HG02884 (cell line): Measurements from ENCODE around the gene TMEM214.

ENCODE experiments used
- ATAC-seq: cut with Tn5 transposase; IDR thresholded peaks from one replicate; pipeline ENCODE4 v1.9.1; 2021; ENCODE audit warnings: mild to moderate bottlenecking, moderate library complexity; ENCODE audit not compliant: unreplicated experiment

TMEM214 gene, protein sequence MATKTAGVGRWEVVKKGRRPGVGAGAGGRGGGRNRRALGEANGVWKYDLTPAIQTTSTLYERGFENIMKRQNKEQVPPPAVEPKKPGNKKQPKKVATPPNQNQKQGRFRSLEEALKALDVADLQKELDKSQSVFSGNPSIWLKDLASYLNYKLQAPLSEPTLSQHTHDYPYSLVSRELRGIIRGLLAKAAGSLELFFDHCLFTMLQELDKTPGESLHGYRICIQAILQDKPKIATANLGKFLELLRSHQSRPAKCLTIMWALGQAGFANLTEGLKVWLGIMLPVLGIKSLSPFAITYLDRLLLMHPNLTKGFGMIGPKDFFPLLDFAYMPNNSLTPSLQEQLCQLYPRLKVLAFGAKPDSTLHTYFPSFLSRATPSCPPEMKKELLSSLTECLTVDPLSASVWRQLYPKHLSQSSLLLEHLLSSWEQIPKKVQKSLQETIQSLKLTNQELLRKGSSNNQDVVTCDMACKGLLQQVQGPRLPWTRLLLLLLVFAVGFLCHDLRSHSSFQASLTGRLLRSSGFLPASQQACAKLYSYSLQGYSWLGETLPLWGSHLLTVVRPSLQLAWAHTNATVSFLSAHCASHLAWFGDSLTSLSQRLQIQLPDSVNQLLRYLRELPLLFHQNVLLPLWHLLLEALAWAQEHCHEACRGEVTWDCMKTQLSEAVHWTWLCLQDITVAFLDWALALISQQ

DNA sequence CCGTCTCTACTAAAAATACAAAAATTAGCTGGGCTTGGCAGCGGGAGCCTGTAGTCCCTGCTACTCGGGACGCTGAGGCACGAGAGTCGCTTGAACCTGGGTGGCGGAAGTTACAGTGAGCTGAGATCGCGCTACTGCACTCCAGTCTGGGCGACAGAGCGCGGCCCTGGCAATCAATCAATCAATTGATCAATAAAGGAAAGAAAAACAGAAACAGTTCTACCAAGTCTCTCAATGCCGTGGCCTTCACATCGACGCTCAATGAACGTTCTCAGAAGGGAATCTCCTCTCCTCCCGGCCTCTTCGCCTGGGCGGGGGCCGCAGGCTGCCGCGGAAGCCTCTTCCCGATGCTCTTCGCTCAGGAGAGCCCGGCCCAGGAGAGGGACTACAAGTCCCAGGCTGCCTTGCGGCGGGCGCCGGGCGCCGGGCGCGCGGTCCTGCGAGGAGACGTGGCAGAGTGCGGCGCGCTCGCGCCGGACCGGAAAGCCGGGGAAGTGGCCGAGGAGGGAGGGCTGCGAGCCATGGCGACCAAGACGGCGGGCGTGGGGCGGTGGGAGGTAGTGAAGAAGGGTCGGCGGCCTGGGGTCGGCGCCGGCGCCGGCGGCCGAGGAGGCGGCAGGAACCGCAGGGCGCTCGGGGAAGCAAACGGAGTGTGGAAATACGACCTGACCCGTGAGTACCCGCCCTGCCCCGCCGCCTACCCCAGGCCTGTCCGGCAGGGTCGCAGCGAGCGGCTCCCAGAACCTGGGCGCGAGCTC is at the start of gene TMEM214:
TMEM214 (plus strand) TSS at position 471 of the 758 bp plus-strand sequence; CDS start at position 522, 51 bp downstream.
- ATAC-seq, result peak; percentile 95

DNA sequence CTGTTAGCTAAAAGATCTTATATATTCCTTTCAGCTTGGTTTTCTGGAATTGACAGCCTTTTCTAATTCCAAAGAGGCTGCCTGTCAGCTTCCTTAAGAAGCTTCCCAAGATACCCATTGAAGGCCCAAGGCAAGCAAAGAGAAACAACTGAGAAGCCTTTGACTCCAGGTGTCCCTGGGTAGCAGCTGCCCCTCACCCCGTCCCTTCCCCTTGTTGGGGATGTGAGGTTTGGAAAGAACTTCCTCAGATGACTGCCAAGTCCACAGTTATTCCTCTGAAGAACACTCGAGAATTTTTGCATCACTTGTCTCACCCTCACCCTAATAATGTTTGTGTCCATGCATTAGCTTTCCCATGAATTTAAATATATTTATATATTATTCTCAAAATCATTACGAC is 49.0 kb upstream of the TMEM214 start:
- ATAC-seq, result no peak

DNA sequence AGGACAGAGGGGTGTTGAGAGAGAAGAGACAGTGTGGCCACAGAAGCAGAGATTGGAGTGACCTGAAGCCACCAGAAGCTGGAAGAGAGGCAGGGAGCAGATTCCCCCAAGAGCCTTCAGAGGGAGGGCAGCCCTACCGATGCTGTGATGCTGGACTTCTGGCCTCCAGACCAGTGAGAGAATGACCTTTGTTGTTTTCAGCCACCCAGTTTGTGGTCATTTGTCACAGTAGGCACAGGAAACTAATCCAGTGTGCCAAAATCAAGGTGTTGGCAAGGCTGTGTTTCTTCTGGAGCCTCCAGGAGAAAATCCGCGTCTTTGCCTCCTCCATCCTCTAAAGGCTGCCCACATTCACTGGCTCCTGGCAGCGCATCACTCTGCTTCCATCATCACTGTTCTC is 47.0 kb upstream of the TMEM214 start:
- no peak for ATAC-seq

DNA sequence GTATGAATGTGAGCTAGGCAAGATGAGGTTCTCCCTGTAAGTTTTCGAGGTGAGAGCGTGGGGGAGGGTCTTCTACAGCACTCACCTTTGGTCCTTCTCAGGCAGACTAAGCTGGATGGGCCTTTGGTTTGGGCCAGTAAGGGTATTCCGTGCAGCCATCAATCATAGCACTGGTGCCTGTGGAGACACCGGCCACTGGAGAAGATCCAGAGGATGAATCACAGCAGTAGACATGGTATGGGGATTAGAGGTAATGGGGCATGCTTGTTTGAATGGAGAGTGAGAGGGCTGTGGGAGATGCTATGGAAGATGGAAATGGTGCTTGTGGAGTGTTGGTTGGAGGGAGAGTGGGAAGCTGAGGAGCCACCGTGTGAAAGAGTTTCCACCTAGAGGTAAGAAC is 46.2 kb upstream of the TMEM214 start:
- no peak for ATAC-seq

DNA sequence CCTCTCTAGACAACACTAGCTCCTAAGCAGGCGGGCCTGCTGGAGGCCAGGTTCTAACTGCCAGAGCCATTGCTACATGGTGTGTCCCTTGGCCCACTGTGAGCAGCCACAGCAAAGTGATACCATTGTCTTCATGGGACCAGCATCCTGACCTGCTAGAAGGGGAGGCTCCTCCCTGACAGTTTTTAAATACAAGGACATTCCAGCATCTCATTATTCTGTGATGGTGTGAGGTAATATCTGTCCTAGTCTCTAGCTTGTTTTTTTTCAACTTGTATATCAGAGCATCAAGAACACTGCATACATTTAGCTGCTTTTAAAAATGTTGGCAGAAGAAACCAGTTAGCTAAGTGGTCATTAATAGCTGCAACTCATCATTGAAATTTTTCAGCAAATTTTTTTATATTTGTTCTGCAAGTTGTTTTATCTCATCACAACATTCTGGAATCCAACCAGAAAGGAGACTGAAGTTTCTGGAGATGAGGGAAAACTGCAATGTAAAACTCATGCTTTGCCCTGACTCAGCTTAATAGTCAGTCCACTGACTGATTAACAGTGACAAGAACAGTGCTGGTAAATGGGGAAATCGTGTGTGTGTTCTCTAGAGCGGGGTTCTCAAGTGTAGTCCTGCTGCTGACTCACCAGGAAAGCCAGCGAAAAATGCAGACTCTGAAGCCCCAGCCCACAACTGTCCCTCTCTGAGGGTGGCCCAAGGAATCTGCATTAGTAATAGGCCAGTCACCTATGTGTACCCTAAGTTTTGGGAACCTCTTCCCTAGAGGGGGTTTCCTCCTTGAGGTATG is 44.5 kb upstream of the TMEM214 start:
- no peak for ATAC-seq

DNA sequence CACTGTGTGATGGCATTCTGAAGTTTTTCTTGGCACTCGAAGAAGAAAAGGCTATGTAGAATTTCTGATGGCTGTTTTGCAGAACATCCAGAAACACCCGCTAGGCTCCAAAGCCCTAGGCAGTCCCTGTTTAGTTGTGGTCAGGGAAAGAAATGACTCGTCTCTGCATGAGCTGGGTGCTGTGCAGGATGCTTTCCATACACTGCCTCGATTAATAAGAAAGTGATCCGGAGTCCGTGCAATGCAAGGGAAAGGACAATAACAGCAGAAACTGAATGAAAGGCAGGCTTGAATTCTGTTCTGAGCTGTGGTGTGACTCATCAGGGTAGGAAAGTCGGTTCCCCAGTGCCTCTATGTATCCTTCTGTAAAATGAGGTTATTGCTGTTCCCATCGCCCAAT is 43.6 kb upstream of the TMEM214 start:
- ATAC-seq, result no peak

DNA sequence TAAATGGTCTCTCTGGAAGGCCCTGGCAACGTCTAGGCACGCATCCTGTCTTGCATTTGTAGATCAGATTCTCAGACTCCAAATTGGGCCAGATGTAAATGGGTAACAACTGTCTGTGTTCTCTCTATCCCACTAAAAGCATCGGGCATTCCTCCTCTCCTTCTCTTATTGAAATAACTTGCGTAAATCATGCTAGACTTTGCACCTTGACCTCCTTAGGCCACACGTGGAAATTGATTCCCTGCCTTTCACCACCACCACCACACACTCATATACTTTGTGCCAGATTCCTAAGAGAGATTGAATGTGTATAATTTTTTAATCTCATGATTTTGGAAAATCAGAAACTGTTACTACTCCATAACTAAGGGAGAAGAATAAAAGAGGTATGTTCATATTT is 41.0 kb upstream of the TMEM214 start:
- no peak for ATAC-seq

DNA sequence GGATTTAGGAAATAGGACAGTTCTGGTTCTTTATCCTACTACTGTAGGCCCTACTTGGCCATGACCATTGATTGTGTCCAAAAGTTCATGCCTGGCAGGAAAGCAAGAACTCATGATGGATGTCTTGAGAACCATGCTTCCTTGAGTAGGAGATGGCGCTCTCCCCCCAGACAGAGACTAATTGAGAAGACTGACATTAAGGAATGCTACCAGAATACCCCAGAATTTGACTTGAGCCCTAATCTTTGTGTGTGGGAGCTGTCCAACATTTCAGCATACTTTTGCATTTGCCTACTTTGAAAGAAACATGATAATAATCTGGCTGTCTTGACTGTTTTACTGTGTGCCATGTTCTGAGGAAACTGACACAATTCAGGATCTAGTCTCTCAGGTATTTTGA is 39.0 kb upstream of the TMEM214 start:
- ATAC-seq, result no peak

DNA sequence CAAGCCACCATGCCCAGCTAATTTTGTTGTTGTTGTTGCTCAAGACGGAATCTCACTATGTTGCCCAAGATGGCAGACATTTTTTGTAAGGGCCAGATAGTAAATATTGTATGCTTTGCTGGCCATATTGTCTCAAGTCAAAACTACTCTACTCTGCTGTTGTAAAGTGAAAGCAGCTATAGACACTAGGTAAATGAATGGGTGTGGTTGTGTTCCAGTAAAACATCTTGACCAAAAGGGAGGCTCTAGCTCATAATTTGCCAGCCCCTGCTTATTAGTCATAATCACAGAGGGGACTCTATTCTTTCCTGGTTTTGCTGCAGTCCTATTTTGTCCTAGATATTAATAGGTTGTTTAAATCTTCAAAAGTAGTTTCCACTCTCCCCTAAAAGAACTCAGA is 37.8 kb upstream of the TMEM214 start:
- ATAC-seq, result no peak

DNA sequence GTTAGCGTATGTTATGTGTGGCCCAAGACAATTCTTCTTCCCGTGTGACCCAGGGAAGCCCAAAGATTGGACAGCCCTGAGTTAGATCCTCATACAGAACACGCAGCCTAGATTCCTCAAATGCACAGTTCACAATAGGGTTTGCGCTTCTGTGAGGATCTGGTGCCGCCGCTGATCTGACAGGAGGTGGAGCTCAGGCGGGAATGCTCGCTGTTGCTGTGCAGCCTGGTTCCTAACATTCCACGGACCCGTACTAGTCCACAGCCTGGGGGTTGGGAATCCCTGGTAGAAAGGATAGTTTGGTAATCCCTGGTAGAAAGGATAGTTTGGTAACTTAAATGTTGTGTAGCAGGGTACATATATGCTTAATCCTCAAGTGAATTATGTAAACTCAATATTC is 35.4 kb upstream of the TMEM214 start:
- no peak for ATAC-seq

DNA sequence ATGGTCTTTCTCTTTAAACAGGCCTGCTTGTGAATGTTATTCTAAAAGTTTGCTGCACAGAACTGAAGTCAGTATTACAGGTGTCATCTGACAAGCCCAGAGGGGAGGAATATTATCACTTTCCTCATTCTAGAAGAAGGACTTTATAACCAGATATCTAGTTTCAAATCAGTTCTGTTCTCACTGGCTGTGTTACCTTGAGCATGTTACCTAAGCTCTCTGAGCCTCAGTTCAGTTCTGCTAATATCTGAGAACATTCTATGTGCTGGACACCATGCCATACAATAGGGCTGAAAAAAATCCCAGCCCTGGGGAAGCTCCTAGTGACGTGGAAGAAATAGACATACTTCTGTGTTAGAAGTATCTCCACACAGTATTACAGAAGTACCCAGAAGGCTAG is 34.4 kb upstream of the TMEM214 start:
- no peak for ATAC-seq

DNA sequence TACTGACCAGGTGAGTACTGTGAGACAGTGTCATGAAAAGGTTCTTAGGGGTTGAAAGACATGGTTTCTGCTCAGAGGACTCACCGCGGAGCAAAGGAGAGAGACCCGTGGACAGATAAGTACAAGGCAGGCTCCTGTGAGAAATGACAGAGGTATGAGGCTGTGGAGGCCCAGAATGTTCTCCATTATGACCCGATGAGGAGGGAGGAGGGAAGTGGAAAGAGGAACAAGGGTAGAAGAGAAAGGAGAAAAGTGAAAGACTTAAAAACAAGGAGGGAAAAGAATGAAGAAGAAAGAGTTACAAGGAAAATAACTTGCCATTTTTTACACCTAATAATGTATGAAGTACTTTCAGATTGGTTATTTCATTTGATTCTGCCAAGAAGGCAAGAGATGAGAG is 32.5 kb upstream of the TMEM214 start:
- ATAC-seq, result no peak

DNA sequence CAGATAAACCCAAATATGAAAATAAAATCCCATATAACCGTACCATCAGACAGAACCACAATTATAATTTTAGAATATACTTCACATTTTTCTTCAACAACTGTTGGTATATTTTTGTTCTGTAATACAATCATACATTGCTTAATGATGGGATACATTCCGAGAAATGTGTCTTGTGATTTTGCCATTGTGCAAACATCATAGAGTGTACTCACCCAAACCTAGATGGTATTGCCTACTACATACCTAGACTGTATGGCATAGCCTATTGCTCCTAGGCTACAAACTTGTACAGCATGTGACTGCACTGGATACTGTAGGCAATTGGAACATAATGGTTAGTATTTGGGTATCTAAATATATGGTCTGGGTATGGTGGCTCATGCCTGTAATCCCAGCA is 31.8 kb upstream of the TMEM214 start:
- no peak for ATAC-seq

DNA sequence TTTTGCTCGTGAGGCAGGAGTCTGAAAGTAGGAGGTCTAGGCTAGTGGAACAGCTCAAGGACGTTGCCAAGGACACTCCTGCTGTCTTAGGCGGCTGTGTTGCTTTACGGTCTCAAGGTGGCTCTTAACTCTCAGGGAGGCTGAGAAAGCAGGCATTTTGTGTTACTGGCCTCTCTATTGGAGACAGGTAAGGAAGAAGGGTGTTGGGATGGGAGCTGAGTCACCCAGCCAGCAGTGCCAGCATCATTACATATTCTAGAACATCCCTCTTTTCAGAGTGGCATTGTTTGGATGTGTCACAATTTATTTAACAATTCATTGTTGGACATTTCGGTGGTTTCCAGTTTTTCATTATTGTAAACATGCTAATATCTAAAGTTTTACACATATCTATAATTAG is 30.8 kb upstream of the TMEM214 start:
- no peak for ATAC-seq

DNA sequence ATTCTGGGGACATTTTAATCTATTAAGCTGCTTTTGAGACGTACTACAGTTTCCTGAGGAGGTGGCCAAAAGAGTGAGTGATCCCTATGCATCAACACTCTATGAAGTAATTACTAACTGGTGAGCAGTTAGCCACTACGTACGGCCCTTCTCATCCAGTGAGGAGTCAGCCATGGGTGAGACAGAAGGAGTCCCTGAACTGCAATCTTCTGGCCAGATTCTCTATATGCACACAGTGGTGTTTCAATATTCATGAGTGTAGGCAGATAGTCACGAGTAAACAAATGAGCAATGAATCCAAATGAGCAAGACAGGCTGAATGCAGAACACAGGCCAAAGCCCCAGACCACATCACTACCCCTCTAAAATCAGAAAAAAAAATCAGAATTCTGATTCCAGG is 29.8 kb upstream of the TMEM214 start:
- no peak for ATAC-seq

DNA sequence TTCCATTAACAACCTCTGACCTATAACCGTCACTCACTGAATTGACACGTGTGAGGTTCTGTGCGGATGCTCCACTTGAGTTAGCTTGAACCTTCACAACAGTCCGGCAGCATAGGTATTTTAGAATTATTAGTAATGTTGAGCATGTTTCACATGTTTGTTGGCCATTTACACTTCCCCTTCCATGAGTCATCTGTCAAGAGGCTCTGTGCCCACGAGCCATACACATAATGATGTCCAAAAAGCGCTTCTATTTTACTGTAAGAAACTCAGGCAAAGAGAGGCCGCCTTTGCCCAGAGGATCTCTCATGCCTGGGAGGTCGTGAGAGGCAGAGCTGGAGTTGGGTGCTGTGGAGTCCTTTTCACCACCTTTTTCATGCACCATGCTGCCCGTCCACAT is 28.9 kb upstream of the TMEM214 start:
- no peak for ATAC-seq

DNA sequence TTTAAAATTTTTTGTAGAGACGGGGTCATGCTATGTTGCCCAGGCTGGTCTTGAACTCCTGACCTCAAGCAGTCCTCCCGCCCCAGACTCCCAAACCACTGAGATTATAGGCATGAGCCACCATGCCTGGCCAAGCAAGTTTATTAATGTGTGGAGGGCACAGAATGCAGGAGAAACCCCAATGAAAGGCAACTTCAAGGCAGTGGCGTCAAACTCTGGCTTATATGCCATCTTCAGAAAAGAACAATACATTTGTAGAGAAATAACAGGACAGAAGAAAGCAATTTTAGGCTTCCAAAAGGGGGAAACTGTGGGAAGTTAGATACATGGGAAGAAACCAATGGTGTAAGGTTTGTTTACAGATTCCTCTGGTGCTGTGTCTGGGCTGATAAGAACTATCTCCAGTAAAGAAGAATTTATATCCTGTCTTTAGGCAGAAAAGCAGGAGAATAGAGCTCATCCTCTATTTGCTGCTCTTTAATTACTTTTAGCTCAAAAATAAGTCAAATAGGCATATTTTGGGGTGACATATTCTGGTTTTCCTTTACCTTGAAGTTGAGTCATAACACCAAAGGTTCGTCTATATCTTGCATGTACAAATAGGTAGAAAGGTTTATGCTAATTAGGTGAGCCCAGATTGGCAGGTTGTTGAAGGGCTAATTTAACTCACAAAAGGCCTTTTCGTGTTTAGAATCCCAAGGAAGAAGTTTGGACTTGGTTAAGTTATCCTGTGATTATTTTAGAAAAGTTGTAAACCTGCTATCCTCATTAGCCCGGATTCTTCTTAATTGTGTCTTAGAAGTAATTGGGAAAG is 26.0 kb upstream of the TMEM214 start:
- ATAC-seq, result no peak

DNA sequence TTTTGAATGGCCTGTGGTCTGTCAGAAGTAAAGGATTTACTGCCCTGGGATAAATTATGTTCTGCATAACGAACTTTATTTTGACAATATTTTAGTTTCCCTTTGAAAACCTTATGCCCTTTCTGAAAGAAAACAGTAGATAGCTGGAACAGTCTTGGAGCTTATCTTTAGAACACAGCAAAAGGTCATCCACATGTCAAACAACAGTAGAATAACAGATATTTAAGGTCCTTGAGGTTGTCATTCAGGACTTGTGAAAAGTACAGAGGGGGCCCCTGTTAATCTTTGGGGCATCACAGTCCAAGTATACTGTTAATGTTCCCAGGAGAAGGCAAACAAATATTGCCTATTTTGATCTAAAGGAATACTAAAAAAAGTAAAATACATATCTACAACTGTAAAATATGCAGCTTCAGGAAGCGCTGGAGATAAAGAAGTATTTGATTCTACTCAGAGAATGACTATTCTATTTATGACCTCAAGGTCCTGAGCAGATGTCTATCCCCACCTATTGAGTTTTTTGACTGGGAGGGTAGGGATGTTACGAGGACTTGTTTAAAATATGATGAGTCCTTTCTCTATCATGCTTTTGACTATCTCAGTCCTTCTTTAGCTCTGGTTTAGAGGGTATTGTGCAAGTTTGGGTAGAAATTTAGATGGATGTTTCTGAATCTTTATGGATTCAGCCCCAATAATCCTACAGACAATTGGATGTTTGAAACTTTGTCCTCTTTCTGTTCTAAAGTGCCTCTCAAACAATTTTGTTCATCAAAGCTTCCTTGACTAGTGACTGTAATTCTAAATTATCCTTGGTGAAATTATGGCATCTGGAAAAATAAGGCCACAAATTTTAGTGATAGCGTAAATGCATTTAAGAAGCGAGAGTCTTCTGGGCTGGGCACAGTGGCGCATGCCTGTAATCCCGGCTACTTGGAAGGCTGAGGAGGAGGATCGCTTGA is 25.1 kb upstream of the TMEM214 start:
- no peak for ATAC-seq

DNA sequence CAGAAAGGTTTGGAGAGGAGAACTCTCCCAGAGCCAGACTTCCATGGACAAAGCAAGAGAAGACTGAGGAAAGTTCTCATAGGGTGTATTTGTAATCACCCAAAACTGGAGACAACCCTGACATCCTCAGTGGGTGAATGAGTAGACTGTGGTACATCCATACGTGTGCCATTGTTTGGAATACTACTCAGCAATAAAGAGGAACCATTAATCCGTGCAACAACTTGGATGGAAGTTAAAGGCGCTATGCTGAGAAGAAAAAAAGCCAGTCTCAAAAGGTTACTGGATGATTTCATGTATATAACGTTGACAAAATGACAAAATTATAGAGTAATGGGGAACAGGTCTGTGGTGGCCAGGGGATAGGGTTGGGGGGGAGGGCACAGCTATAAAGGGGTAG is 24.1 kb upstream of the TMEM214 start:
- ATAC-seq, result no peak
